SIG-M5 treated with dmso at 0.1 percent for 504 hours (cell line): ENCODE results near the gene DPP4.

Experiments used
- DNase-seq: peaks from one replicate; lab custom pipeline; 2025; ENCODE audit not compliant: unreplicated experiment; lab: John Stamatoyannopoulos, UW

Gene DPP4

GRCh38 chr2:162073888-162074631, at the start of gene DPP4:
DPP4 (minus strand) TSS chr2:162074215; CDS start chr2:162073981, 234 bp downstream.
- DNase-seq, result no peak

GRCh38 chr2:162118166-162119031, 44.4 kb upstream of the DPP4 start:
- DNase-seq, result no peak

- no peak for DNase-seq
Observed at GRCh38 chr2:162116352-162116751, 42.3 kb upstream of the DPP4 start.

GRCh38 chr2:162115076-162115475, 41.1 kb upstream of the DPP4 start:
- no peak for DNase-seq

GRCh38 chr2:162114271-162114670, 40.3 kb upstream of the DPP4 start:
- DNase-seq, result peak; percentile 22

GRCh38 chr2:162113776-162114168, 39.8 kb upstream of the DPP4 start:
- peak; percentile 81 for DNase-seq

GRCh38 chr2:162113088-162113775, 39.2 kb upstream of the DPP4 start:
- DNase-seq, result no peak

GRCh38 chr2:162111958-162112850, 38.2 kb upstream of the DPP4 start:
- no peak for DNase-seq

- no peak for DNase-seq
Observed at GRCh38 chr2:162107361-162107901, 33.4 kb upstream of the DPP4 start.

- DNase-seq, result no peak
Observed at GRCh38 chr2:162106746-162107145, 32.7 kb upstream of the DPP4 start.

GRCh38 chr2:162106146-162106551, 32.1 kb upstream of the DPP4 start:
- DNase-seq, result no peak

GRCh38 chr2:162103443-162104009, 29.5 kb upstream of the DPP4 start:
- DNase-seq, result no peak

GRCh38 chr2:162100579-162100978, 26.6 kb upstream of the DPP4 start:
- no peak for DNase-seq

GRCh38 chr2:162099836-162100235, 25.8 kb upstream of the DPP4 start:
- DNase-seq, result no peak

- DNase-seq, result no peak
Observed at GRCh38 chr2:162092658-162093556, 18.9 kb upstream of the DPP4 start.

GRCh38 chr2:162092008-162092390, 18.0 kb upstream of the DPP4 start:
- DNase-seq, result no peak

GRCh38 chr2:162091325-162092007, 17.5 kb upstream of the DPP4 start:
- no peak for DNase-seq

- no peak for DNase-seq
Observed at GRCh38 chr2:162090109-162090508, 16.1 kb upstream of the DPP4 start.
